ENCODE results near the gene SLC44A1. TPM values are rescaled to one million over a fixed set of nuclear protein-coding genes. Genes with fewer than 3 reads are reported as not detected.

Gene SLC44A1
- total and polyA plus RNA-seq, 10 of the 15 experiments (the other 5 are each of a cell fraction or from before 2014, with no cell fraction given): 2.4 to 21.2 (median 12.4) TPM

GRCh38 chr9:105329719-105330062, 85.2 kb downstream of the SLC44A1 start:
- Histone ChIP-seq H2AFZ (ENCODE audit: control insufficient read depth, low read depth, low read length) (no peak overlapping the region), H3K4me3 (no peak overlapping the region), H3K4me1 (ENCODE audit: control insufficient read depth, insufficient read depth, low read length) (0 out of 2 replicates have a peak, but pooled peaks cover 6% of the 10 kb centered on the region), H3K79me2 (ENCODE audit: control insufficient read depth, insufficient read depth, low read length) (no peaks in the 10 kb centered on the region), H3K9me3 (replicated peaks; ENCODE audit: control insufficient read depth, insufficient read depth, low read length) (no peaks in the 10 kb centered on the region), H3K9ac (ENCODE audit: control insufficient read depth, insufficient read depth, low read length) (no peak overlapping the region), H3K4me2 (ENCODE audit: control insufficient read depth, insufficient read depth) (no peak overlapping the region), H3K36me3 (ENCODE audit: control insufficient read depth in 2 of 2, insufficient read depth in 2 of 2, low read length in 1 of 2) (no peaks in the 10 kb centered on the region), H3K27ac (ENCODE audit: control insufficient read depth, insufficient read depth) (no peak overlapping the region), H4K20me1 (ENCODE audit: control insufficient read depth, insufficient read depth) (no peaks in the 10 kb centered on the region), H3K27me3 (replicated peaks in 1 of 2; ENCODE audit: control insufficient read depth in 2 of 2, insufficient read depth in 2 of 2, low read length in 1 of 2) (no peaks in the 10 kb centered on the region)
- SMC1A ChIA-PET (ENCODE audit: uncharacterized antibody, unreplicated experiment): interaction anchor here (0.5 to 1.6 kb wide), 4 partner anchors 24 to 85 kb away, joined by 3 to 8 read pairs (median 4); no protein-coding TSS in a partner anchor
- in situ Hi-C loops (cut with MboI) (no loop called here), intact Hi-C loops (cut with micrococcal nuclease; ENCODE audit: unreplicated experiment) (no loop called here)
- TF ChIP-seq E2F4 (IDR thresholded peaks at IDR 0.05; ENCODE audit: low read depth, low read length): no peak
- TF ChIP-seq KLF5 (IDR thresholded peaks at IDR 0.05; ENCODE audit: partially characterized antibody): no peak
- no peak for TF ChIP-seq POLR2AphosphoS5 (IDR thresholded peaks at IDR 0.05; ENCODE audit: low read length)
- TF ChIP-seq CHD2 (IDR thresholded peaks at IDR 0.05; ENCODE audit: borderline replicate concordance, low read depth, low read length): no peak
- TF ChIP-seq GATAD2B (conservative IDR thresholded peaks at IDR 0.05; ENCODE audit: low read depth): no peak
- TF ChIP-seq MLLT1 (IDR thresholded peaks at IDR 0.05): no peak
- CTCF ChIA-PET: no interaction called here
- ATAC-seq: no peak
- BruUV-seq (replicated peaks): no TSS peak
- RAD21 ChIA-PET (ENCODE audit: unreplicated experiment): interaction anchor here (3.1 kb wide), 1 partner anchor 10 kb away, joined by 20 read pairs; no protein-coding TSS in a partner anchor
- no peak for FAIRE-seq
- POLR2A ChIA-PET: no interaction called here
- 100% methylated on average over 1 of the region's 1 CpG for WGBS (ENCODE audit: insufficient coverage, insufficient replicate concordance, low lambda C conversion rate, missing lambda C conversion rate)
- DNase-seq (ENCODE audit: low read depth, low spot score): no peak

Measured in GM12878 (cell line).